ENCODE data around the gene DNAJC7. TPM values are rescaled to one million over a fixed set of nuclear protein-coding genes. Genes with fewer than 3 reads are reported as not detected.
A peak's percentile ranks its signal among the peaks of the same experiment; 100 is the strongest.
"Not testable (repeated sequence)": the region's sequence is repeated elsewhere in the genome, so short reads cannot be mapped to it uniquely, and the experiment has no call there.

DNAJC7 gene
- total RNA-seq, 2 donors from 2014 or later: 57.8 to 60.4 TPM

DNA sequence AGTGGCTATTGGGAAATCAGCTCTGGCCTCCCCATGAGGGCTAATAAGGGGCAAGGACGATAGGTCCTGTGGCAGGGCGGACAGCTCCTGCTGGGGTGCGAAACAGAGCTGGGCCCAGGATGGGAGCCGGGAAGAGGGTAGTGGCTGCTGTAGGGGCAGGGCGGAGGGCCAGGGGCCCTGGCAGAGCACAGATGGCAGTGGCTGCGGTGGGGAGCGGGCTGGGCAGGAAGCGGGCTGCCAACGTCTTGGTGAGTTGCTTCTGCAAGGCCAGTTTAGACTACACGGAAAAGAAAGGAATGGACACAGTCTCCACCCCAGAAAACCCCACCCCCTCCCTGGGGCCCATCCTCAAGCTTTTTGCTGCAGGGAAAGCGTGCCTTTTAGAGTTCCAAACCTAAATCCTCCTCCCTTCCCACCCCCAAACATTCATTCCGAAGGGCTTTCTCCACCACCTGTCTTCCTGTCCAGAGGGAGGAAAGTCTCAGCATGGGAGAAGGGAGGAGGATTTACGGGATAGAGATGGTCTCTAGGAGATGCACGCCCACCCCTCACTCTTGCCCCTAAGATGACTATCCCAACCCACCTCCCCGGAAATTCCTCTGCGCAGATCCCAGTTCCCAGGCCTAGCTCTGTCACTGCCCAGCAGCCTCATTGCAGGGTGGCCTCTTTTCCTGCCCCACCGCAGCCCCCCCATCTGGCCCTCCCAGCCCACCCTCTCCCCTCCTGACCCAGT lies 9.8 kb upstream of the DNAJC7 start:
- TF ChIP-seq POLR2AphosphoS5 (IDR thresholded peaks at IDR 0.05): no peak
- TF ChIP-seq CTCF (IDR thresholded peaks at IDR 0.05): no peak
- TF ChIP-seq POLR2A (IDR thresholded peaks at IDR 0.05): no peak
- 51% methylated on average over 17 of the region's 17 CpGs for WGBS

GRCh38 chr17:42025936-42026335 lies 8.7 kb upstream of the DNAJC7 start:
- WGBS: 96% methylated on average over 3 of the region's 3 CpGs
- intact Hi-C loops (cut with DNase I): loop anchor here (1.0 kb wide), 1 partner anchor 90 kb away; no protein-coding TSS in a partner anchor
- Histone ChIP-seq H3K4me3 (no peak overlapping the region), H3K4me1 (replicated peaks) (peaks cover under 1% of the 10 kb centered on the region), H3K27me3 (replicated peaks; ENCODE audit: insufficient read depth) (no peaks in the 10 kb centered on the region), H3K36me3 (peaks cover 7 to 9% of the 10 kb centered on the region in 2 donors), H3K27ac (no peak overlapping the region), H3K9me3 (no peaks in the 10 kb centered on the region)
- DNase-seq (ENCODE audit: low spot score): no peak
- no peak for TF ChIP-seq CTCF (IDR thresholded peaks at IDR 0.05)
- TF ChIP-seq POLR2A (IDR thresholded peaks at IDR 0.05): no peak
- TF ChIP-seq POLR2AphosphoS5 (IDR thresholded peaks at IDR 0.05): no peak

More for the DNA sequence above, 9.8 kb upstream of the DNAJC7 start:
- intact Hi-C loops (cut with DNase I): no loop called here
- no peak for DNase-seq (ENCODE audit: low spot score)
- H3K27me3 ChIP-seq (replicated peaks; ENCODE audit: insufficient read depth): no peaks in the 10 kb centered on the region
- peaks cover 7 to 9% of the 10 kb centered on the region in 2 donors for H3K36me3 ChIP-seq
- no peaks in the 10 kb centered on the region for H3K9me3 ChIP-seq
- no peak overlapping the region for H3K27ac ChIP-seq
- no peaks in the 10 kb centered on the region for H3K4me1 ChIP-seq (replicated peaks)
- H3K4me3 ChIP-seq: no peak overlapping the region

DNA sequence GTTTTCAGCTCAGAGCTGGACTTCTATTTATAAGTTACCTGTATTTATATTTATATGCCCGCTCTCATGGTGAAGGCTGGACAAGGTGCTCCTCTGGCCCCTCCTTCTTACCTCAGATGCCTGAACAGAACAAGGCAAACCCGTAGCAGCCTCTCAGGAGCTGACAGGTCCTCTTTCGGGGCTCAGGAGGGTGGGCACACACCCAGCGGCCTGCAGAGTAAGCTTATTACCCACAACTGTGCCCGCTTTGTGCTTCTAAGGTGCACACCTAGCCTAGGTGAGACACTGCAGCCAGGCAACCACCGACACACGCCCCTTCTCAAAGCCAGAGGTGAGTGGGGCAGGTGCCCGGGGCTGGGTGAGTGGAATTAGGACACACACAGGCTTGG lies 7.9 kb upstream of the DNAJC7 start:
- no peak overlapping the region for H3K4me3 ChIP-seq
- WGBS: 71% methylated on average over 7 of the region's 8 CpGs
- no peaks in the 10 kb centered on the region for H3K27me3 ChIP-seq (replicated peaks; ENCODE audit: insufficient read depth)
- H3K4me1 ChIP-seq (replicated peaks): peaks cover 5% of the 10 kb centered on the region
- H3K36me3 ChIP-seq: peaks cover 7 to 9% of the 10 kb centered on the region in 2 donors
- intact Hi-C loops (cut with DNase I): loop anchor here (1.0 kb wide), 1 partner anchor 91 kb away; no protein-coding TSS in a partner anchor
- TF ChIP-seq POLR2A (IDR thresholded peaks at IDR 0.05) (no peak), POLR2AphosphoS5 (IDR thresholded peaks at IDR 0.05) (no peak), CTCF (IDR thresholded peaks at IDR 0.05) (no peak)
- H3K27ac ChIP-seq: peak overlapping the region; percentile 8 to 22
- no peaks in the 10 kb centered on the region for H3K9me3 ChIP-seq
- no peak for DNase-seq (ENCODE audit: low spot score)

DNA sequence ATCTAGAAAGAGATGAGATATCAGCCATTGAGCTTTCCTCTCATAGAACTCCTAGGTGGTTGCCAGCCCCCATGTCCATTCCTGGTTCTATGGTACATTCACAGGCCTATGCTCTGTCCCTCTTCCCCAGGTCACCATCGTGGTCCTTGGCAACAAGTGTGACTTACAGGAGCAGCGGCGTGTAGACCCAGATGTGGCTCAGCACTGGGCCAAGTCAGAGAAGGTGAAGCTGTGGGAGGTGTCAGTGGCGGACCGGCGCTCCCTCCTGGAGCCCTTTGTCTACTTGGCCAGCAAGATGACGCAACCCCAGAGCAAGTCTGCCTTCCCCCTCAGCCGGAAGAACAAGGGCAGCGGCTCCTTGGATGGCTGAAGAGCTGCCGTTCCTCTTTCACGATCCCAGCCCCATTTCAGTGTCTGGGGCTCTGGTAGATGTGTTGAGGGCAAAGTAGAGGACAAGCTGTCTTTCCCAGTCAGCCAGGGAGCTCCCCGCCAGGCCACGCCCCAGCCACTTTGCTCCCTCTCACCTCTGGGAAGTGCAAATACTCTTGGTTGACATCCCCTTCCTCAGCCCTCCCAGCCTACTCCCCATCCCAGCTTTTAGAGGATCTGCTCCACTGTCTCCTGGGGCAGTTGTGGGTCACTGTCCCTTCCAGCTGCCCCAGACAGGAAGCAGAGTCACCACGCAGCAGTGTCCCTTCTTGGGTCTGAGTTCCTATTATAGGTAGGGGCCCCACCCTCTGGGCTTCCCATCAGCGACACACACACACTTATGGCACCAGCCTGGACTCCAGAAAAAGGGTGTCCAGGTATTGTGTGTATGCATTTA lies 6.5 kb upstream of the DNAJC7 start:
- Histone ChIP-seq H3K27me3 (replicated peaks; ENCODE audit: insufficient read depth) (no peaks in the 10 kb centered on the region), H3K4me1 (replicated peaks) (peaks cover 5% of the 10 kb centered on the region), H3K27ac (no peak overlapping the region), H3K9me3 (no peaks in the 10 kb centered on the region), H3K36me3 (peaks cover 7 to 9% of the 10 kb centered on the region in 2 donors), H3K4me3 (no peak overlapping the region)
- intact Hi-C loops (cut with DNase I): no loop called here
- WGBS: 80% methylated on average over 15 of the region's 15 CpGs
- no peak for DNase-seq (ENCODE audit: low spot score)
- TF ChIP-seq POLR2AphosphoS5 (IDR thresholded peaks at IDR 0.05) (no peak), CTCF (IDR thresholded peaks at IDR 0.05) (no peak), POLR2A (IDR thresholded peaks at IDR 0.05) (no peak)

GRCh38 chr17:42020845-42021244 lies 3.6 kb upstream of the DNAJC7 start:
- H3K4me1 ChIP-seq (replicated peaks); H3K9me3 ChIP-seq; intact Hi-C loops (cut with DNase I); H3K27me3 ChIP-seq (replicated peaks; ENCODE audit: insufficient read depth); H3K36me3 ChIP-seq; DNase-seq (ENCODE audit: low spot score): not testable (repeated sequence)
- Histone ChIP-seq H3K4me3 (peak overlapping the region; percentile 71 to 84), H3K27ac (peak overlapping the region; percentile 69 to 82)
- 74% methylated on average over 8 of the region's 8 CpGs for WGBS
